Nephron (organoid): ENCODE data around the gene CCNY.
A peak's percentile ranks its signal among the peaks of the same experiment; 100 is the strongest.

Experiments
- H3K27ac Mint-ChIP-seq, 3 experiments: 2 replicates each; pipeline ENCODE4 v1.8.0; 2020; ENCODE audit warnings: mixed read lengths in 3 of 3, mild to moderate bottlenecking in 2 of 3, moderate library complexity in 1 of 3
- H3K27me3 Mint-ChIP-seq: 2 replicates; pipeline ENCODE4 v1.8.0; 2021; ENCODE audit warnings: low read depth, mild to moderate bottlenecking, moderate library complexity, mixed read lengths
- H3K36me3 Mint-ChIP-seq: 2 replicates; pipeline ENCODE4 v1.8.0; 2020; ENCODE audit warnings: low read depth, mixed read lengths
- H3K4me1 Mint-ChIP-seq: 2 replicates; pipeline ENCODE4 v1.8.0; 2020; ENCODE audit warnings: mixed read lengths
- H3K4me3 Mint-ChIP-seq, 3 experiments: 2 replicates each; pipeline ENCODE4 v1.8.0; 2020; ENCODE audit warnings: mild to moderate bottlenecking in 3 of 3, mixed read lengths in 3 of 3, moderate library complexity in 2 of 3
- H3K9me3 Mint-ChIP-seq: 2 replicates; pipeline ENCODE4 v1.8.0; 2020; ENCODE audit warnings: mixed read lengths
- TF ChIP-seq, protein P1 (sequence below), 3 experiments: fragments of 200-600 bp; sonication (generic); IDR thresholded peaks; one replicate each; pipeline ENCODE4 v1.5.0; 2021; ENCODE audit warnings: antibody characterized with exemption in 3 of 3; ENCODE audit not compliant: unreplicated experiment in 3 of 3

Gene CCNY

DNA sequence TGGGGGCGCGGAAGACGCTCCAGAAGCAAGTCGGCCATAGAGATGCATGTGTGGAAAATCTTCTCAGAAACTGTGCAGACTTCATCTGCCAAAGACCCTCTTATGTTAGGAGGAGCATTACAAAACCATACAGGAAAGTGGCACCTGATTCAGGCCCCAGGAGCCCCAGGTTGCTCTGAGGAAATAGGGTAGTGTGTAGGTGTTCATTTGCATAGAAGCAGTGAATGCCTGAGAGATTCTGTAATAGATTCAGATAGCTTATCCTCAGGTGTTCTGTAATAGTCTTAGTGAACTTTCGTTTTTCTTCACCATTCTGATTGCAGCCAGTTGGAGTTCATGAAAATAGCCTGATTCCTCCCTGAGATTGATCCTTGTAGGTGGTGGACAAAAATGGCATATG is 162.4 kb downstream of the CCNY start:
- peaks cover 38% of the 10 kb centered on the region for H3K4me1 Mint-ChIP-seq

DNA sequence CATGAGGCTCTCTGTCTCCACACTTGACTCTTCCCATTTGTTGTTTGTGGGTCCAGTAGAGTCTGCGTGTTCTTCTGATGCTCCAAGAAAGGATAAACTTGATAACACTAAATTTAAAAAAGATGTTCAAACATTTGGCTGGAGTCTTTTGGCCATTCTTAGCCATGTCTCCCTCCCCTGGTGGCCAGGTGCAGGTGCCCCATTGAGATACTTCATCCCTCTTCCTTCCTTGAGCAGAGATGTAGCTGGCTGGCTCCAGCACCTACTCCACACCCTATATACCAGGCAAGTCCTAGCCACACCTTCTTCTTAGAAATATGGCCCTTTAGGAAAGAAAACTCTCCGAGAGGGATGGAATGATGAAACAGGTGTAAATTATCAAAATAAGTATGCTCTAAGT is 165.6 kb downstream of the CCNY start:
- TF ChIP-seq, protein P1, sequence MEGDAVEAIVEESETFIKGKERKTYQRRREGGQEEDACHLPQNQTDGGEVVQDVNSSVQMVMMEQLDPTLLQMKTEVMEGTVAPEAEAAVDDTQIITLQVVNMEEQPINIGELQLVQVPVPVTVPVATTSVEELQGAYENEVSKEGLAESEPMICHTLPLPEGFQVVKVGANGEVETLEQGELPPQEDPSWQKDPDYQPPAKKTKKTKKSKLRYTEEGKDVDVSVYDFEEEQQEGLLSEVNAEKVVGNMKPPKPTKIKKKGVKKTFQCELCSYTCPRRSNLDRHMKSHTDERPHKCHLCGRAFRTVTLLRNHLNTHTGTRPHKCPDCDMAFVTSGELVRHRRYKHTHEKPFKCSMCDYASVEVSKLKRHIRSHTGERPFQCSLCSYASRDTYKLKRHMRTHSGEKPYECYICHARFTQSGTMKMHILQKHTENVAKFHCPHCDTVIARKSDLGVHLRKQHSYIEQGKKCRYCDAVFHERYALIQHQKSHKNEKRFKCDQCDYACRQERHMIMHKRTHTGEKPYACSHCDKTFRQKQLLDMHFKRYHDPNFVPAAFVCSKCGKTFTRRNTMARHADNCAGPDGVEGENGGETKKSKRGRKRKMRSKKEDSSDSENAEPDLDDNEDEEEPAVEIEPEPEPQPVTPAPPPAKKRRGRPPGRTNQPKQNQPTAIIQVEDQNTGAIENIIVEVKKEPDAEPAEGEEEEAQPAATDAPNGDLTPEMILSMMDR (IDR thresholded peaks at IDR 0.05; ENCODE audit: unreplicated experiment in 3 of 3) = no peak
- H3K36me3 Mint-ChIP-seq = peaks cover 3% of the 10 kb centered on the region
- H3K4me3 Mint-ChIP-seq = no peak overlapping the region
- peaks cover 29% of the 10 kb centered on the region for H3K4me1 Mint-ChIP-seq
- H3K9me3 Mint-ChIP-seq = no peaks in the 10 kb centered on the region
- H3K27ac Mint-ChIP-seq = no peak overlapping the region
- H3K27me3 Mint-ChIP-seq = no peaks in the 10 kb centered on the region

More for the DNA sequence above, 162.4 kb downstream of the CCNY start:
- Mint-ChIP-seq H3K27me3 (no peaks in the 10 kb centered on the region), H3K27ac (peak overlapping the region; percentile 5 to 26 (median 16)), H3K4me3 (no peak overlapping the region), H3K9me3 (no peaks in the 10 kb centered on the region), H3K36me3 (no peaks in the 10 kb centered on the region)
- TF ChIP-seq, protein P1 (IDR thresholded peaks at IDR 0.05; ENCODE audit: unreplicated experiment in 3 of 3) = no peak

DNA sequence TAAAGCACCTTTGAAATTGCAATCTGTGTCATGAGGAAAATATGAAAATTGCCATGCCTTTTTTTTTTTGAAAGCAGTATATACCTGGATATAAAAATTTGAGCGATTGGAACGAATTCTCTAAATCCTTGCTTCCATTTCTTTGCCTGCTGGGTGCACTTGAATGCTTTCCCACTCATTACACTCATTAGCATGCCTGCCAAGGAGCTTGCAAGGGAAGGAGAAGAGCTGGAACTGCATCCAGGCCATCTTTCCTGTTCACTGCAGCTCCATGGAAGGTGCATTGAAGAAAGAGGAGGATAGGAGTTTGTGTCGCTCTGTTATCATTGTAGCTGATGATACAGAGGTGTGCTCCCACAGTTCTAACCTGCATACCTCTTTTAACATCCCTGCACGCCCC is 166.4 kb downstream of the CCNY start:
- TF ChIP-seq, protein P1 (IDR thresholded peaks at IDR 0.05; ENCODE audit: unreplicated experiment in 3 of 3) = no peak
- H3K27me3 Mint-ChIP-seq = no peaks in the 10 kb centered on the region
- no peak overlapping the region for H3K4me3 Mint-ChIP-seq
- H3K27ac Mint-ChIP-seq = no peak overlapping the region
- no peaks in the 10 kb centered on the region for H3K9me3 Mint-ChIP-seq
- peaks cover 29% of the 10 kb centered on the region for H3K4me1 Mint-ChIP-seq
- peaks cover 3% of the 10 kb centered on the region for H3K36me3 Mint-ChIP-seq

DNA sequence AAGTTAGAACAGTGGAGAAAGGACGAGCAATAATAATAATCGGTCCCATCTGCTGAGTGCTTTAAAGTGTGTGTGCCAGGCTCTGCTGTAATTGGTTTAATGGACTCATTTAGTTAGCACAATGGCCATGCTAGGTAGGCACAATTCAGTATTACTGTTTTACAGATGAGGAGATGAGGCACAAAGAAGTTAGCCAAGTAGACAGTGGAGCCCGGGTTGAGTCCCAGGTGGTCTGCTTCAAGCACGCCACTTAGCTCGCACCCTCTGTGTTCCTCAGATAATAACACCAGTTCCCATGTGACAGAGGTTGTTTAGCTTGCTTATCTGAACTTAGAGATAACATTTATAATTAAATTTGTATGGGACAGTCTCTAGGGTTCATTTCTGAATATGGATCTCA is 167.3 kb downstream of the CCNY start:
- H3K36me3 Mint-ChIP-seq = peaks cover 3% of the 10 kb centered on the region
- peaks cover 34% of the 10 kb centered on the region for H3K4me1 Mint-ChIP-seq
- no peak overlapping the region for H3K4me3 Mint-ChIP-seq
- TF ChIP-seq, protein P1 (IDR thresholded peaks at IDR 0.05; ENCODE audit: unreplicated experiment in 3 of 3) = no peak
- H3K9me3 Mint-ChIP-seq = no peaks in the 10 kb centered on the region
- no peaks in the 10 kb centered on the region for H3K27me3 Mint-ChIP-seq
- no peak overlapping the region for H3K27ac Mint-ChIP-seq

DNA sequence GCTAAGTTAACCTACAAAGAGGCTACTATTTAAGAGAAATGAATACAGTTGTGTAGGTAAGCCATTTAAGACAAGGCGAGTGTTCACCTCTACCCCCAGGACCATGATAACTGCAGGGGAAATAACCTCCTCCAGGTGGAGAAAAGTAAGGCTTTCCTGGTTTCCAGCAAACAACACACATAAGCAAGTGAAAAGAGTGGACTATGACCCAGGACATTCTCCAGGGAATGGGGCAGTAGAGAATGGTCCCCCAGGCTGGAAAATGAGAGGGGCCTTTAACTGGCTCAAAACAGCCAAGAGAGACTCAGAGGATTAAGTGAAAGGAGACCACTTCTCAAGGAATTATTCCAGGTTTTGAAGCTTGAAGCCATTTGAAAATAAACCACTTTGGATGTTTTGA is 167.8 kb downstream of the CCNY start:
- no peaks in the 10 kb centered on the region for H3K9me3 Mint-ChIP-seq
- no peaks in the 10 kb centered on the region for H3K27me3 Mint-ChIP-seq
- peaks cover 31% of the 10 kb centered on the region for H3K4me1 Mint-ChIP-seq

More for the DNA sequence above, 167.8 kb downstream of the CCNY start:
- Mint-ChIP-seq H3K27ac (no peak overlapping the region), H3K4me3 (no peak overlapping the region), H3K36me3 (peaks cover 3% of the 10 kb centered on the region)
- TF ChIP-seq, protein P1 (IDR thresholded peaks at IDR 0.05; ENCODE audit: unreplicated experiment in 3 of 3) = no peak
